Activated CD8-positive, alpha-beta T cell treated with anti-CD3 and anti-CD28 coated beads for 36 hours (primary cell): ENCODE results near the gene EEF1E1. TPM values are rescaled to one million over a fixed set of nuclear protein-coding genes. Genes with fewer than 3 reads are reported as not detected.

Experiments used
- ATAC-seq: fragments of 200-7000 bp; cut with Tn5 transposase; one replicate; pipeline ENCODE4 v1.10.0; 2021; ENCODE audit warnings: mild to moderate bottlenecking, moderate library complexity
- CTCF ChIA-PET: fragments of 350-600 bp; sonication (Branson Sonifier 250); formaldehyde crosslinking; loops from one replicate; lab custom pipeline; 2021; ENCODE audit warnings: antibody characterized with exemption; lab: Charles Lee
- POLR2A ChIA-PET: fragments of 350-600 bp; sonication (Branson Sonifier 250); formaldehyde crosslinking; loops from one replicate; lab custom pipeline; 2021; ENCODE audit warnings: antibody characterized with exemption; lab: Charles Lee
- DNase-seq: peaks from one replicate; pipeline ENCODE4 v3.0.0-alpha.2; 2020
- H3K27ac Mint-ChIP-seq: one replicate; pipeline ENCODE4 v1.8.0; 2021; ENCODE audit warnings: mild to moderate bottlenecking, mixed read lengths
- H3K27me3 Mint-ChIP-seq: one replicate; pipeline ENCODE4 v1.8.0; 2021; ENCODE audit warnings: mixed read lengths
- H3K36me3 Mint-ChIP-seq: one replicate; pipeline ENCODE4 v1.8.0; 2021; ENCODE audit warnings: low read depth, mixed read lengths
- H3K4me1 Mint-ChIP-seq: one replicate; pipeline ENCODE4 v1.8.0; 2021; ENCODE audit warnings: low read depth, mixed read lengths
- H3K4me3 Mint-ChIP-seq: one replicate; pipeline ENCODE4 v1.8.0; 2021; ENCODE audit warnings: mild to moderate bottlenecking, moderate library complexity, mixed read lengths
- H3K9me3 Mint-ChIP-seq: one replicate; pipeline ENCODE4 v1.8.0; 2021; ENCODE audit warnings: mixed read lengths
- CTCF ChIP-seq: fragments of 200-600 bp; IDR thresholded peaks from one replicate; pipeline ENCODE4 v1.8.0; 2022; ENCODE audit warnings: antibody characterized with exemption, mild to moderate bottlenecking
- intact Hi-C: fragments of 100-400 bp; cut with micrococcal nuclease; formaldehyde crosslinking; loops from one replicate; pipeline ENCODE4 v1.10.0; 2022
- total RNA-seq, 2 experiments: library from RNA; stranded (reverse); gene quantifications; one replicate each; pipeline ENCODE4 v1.2.3, GENCODE V29; 2021

The EEF1E1 gene
- total RNA-seq, 2 experiments from 2014 or later = 73.7 to 76.8 TPM

GRCh38 chr6:8066108-8066507 lies 36.2 kb downstream of the EEF1E1 start:
- POLR2A ChIA-PET = interaction anchor here (1.4 to 2.7 kb wide), 3 partner anchors 8 to 36 kb away, joined by 3 to 9 read pairs (median 8); partner anchors contain the start of gene EEF1E1
- no peak for ATAC-seq
- Mint-ChIP-seq H3K4me1 (peaks cover 25% of the 10 kb centered on the region), H3K27ac (peak overlapping the region; percentile 95), H3K9me3 (no peaks in the 10 kb centered on the region), H3K4me3 (no peak overlapping the region), H3K27me3 (no peaks in the 10 kb centered on the region), H3K36me3 (peaks cover 6% of the 10 kb centered on the region)
- no peak for TF ChIP-seq CTCF
- CTCF ChIA-PET = interaction anchor here (1.0 to 1.8 kb wide), 3 partner anchors 28 to 153 kb away, joined by 3 to 9 read pairs (median 3); partner anchors contain the start of gene EEF1E1
- intact Hi-C loops = no loop called here
- peak; percentile 15 for DNase-seq

- POLR2A ChIA-PET = interaction anchor here (1.1 to 2.7 kb wide), 5 partner anchors 8 to 37 kb away, joined by 3 to 9 read pairs (median 3); partner anchors contain the start of gene EEF1E1
- Mint-ChIP-seq H3K27ac (peak overlapping the region; percentile 95), H3K4me1 (peaks cover 25% of the 10 kb centered on the region), H3K9me3 (no peaks in the 10 kb centered on the region), H3K36me3 (peaks cover 6% of the 10 kb centered on the region), H3K4me3 (peak overlapping the region; percentile 93), H3K27me3 (no peaks in the 10 kb centered on the region)
- intact Hi-C loops = no loop called here
- TF ChIP-seq CTCF = no peak
- DNase-seq (peak; percentile 64), ATAC-seq (peak; percentile 57)
- CTCF ChIA-PET = interaction anchor here (1.4 to 1.8 kb wide), 2 partner anchors 37 to 153 kb away, joined by 3 to 9 read pairs; partner anchors contain the start of gene EEF1E1
Measured at GRCh38 chr6:8065519-8065911, 36.8 kb downstream of the EEF1E1 start.

- POLR2A ChIA-PET = interaction anchor here (1.1 to 2.7 kb wide), 5 partner anchors 9 to 37 kb away, joined by 3 to 11 read pairs (median 8); partner anchors contain the start of gene EEF1E1
- H3K36me3 Mint-ChIP-seq = peaks cover 12% of the 10 kb centered on the region
- DNase-seq = peak; percentile 29
Measured at GRCh38 chr6:8064638-8065518, 37.5 kb downstream of the EEF1E1 start.

GRCh38 chr6:8063761-8064637 lies 38.3 kb downstream of the EEF1E1 start, which contains the start of gene BLOC1S5:
BLOC1S5 (minus strand) TSS chr6:8064389; CDS start chr6:8064376, 13 bp downstream.
- ChIA-PET CTCF (interaction anchor here (1.8 kb wide), 1 partner anchor 39 kb away, joined by 9 read pairs; the partner anchor contains the start of gene EEF1E1), POLR2A (interaction anchor here (0.8 to 2.7 kb wide), 6 partner anchors 10 to 155 kb away, joined by 3 to 11 read pairs (median 6); partner anchors contain the start of gene EEF1E1)
- Mint-ChIP-seq H3K4me1 (peaks cover 27% of the 10 kb centered on the region), H3K9me3 (no peaks in the 10 kb centered on the region), H3K27me3 (no peaks in the 10 kb centered on the region), H3K4me3 (peak within 1 kb of the TSS; percentile 93), H3K36me3 (peaks cover 12% of the 10 kb centered on the region), H3K27ac (peak within 1 kb of the TSS; percentile 95)
- no peak for TF ChIP-seq CTCF
- ATAC-seq (peak; percentile 91), DNase-seq (peak; percentile 99)
- intact Hi-C loops = loop anchor here (5.0 kb wide), 1 partner anchor 38 kb away; the partner anchor contains the start of gene EEF1E1

More at GRCh38 chr6:8064638-8065518, 37.5 kb downstream of the EEF1E1 start:
- Mint-ChIP-seq H3K27me3 (no peaks in the 10 kb centered on the region), H3K9me3 (no peaks in the 10 kb centered on the region), H3K27ac (peak overlapping the region; percentile 95), H3K4me1 (peaks cover 27% of the 10 kb centered on the region), H3K4me3 (peak overlapping the region; percentile 93)
- CTCF ChIA-PET = interaction anchor here (1.4 to 1.8 kb wide), 2 partner anchors 38 to 154 kb away, joined by 3 to 9 read pairs; partner anchors contain the start of gene EEF1E1
- intact Hi-C loops = loop anchor here (5.0 kb wide), 1 partner anchor 37 kb away; the partner anchor contains the start of gene EEF1E1
- peak; percentile 1 for ATAC-seq
- no peak for TF ChIP-seq CTCF
